ENCODE results near the gene ZNF384.

ZNF384 gene

GRCh38 chr12:6646276-6647082 lies 42.7 kb downstream of the ZNF384 start:
- no peaks in the 10 kb centered on the region for H4K20me1 ChIP-seq (ENCODE audit: low read depth, low read length)
- H3K9me3 ChIP-seq (ENCODE audit: insufficient read depth, low read length) = no peaks in the 10 kb centered on the region
- H3K36me3 ChIP-seq (ENCODE audit: low read length) = no peaks in the 10 kb centered on the region
- no peak for TF ChIP-seq EZH2phosphoT487 (conservative IDR thresholded peaks at IDR 0.05; ENCODE audit: low read length)
- TF ChIP-seq CTCF (IDR thresholded peaks at IDR 0.05; ENCODE audit: insufficient read depth, low read length, poor library complexity, severe bottlenecking) = no peak
- no peak overlapping the region for H3K27ac ChIP-seq (ENCODE audit: low read depth, low read length)
- H3K27me3 ChIP-seq (ENCODE audit: low read length) = no peaks in the 10 kb centered on the region
- no peaks in the 10 kb centered on the region for H3K9me2 ChIP-seq (replicated peaks; ENCODE audit: insufficient read depth, low read length)
- H3K79me2 ChIP-seq (ENCODE audit: insufficient read depth, low read length) = no peaks in the 10 kb centered on the region
- H3K4me2 ChIP-seq (ENCODE audit: low read depth, low read length, poor library complexity, severe bottlenecking) = no peak overlapping the region
- H3K9ac ChIP-seq (ENCODE audit: low read length) = no peak overlapping the region
- no peak overlapping the region for H2AFZ ChIP-seq (ENCODE audit: low read depth, low read length, severe bottlenecking)
- peaks cover 3% of the 10 kb centered on the region; the same call in 1 of the 2 replicates for H3F3A ChIP-seq (ENCODE audit: insufficient read depth)
- H3K4me3 ChIP-seq (ENCODE audit: insufficient read depth, low read length, poor library complexity, severe bottlenecking) = no peak overlapping the region

- H3K27me3 ChIP-seq (ENCODE audit: low read length) = no peaks in the 10 kb centered on the region
- H3K4me2 ChIP-seq (ENCODE audit: low read depth, low read length, poor library complexity, severe bottlenecking) = no peak overlapping the region
- H3K9me3 ChIP-seq (ENCODE audit: insufficient read depth, low read length) = no peaks in the 10 kb centered on the region
- H3K27ac ChIP-seq (ENCODE audit: low read depth, low read length) = no peak overlapping the region
- no peaks in the 10 kb centered on the region for H3K36me3 ChIP-seq (ENCODE audit: low read length)
- H3K9ac ChIP-seq (ENCODE audit: low read length) = 0 out of 2 replicates have a peak overlapping the region, but pooled peaks have one; percentile 36
- no peaks in the 10 kb centered on the region for H3K9me2 ChIP-seq (replicated peaks; ENCODE audit: insufficient read depth, low read length)
- TF ChIP-seq CTCF (IDR thresholded peaks at IDR 0.05; ENCODE audit: insufficient read depth, low read length, poor library complexity, severe bottlenecking) (peak; percentile 27), EZH2phosphoT487 (conservative IDR thresholded peaks at IDR 0.05; ENCODE audit: low read length) (no peak)
- H3K79me2 ChIP-seq (ENCODE audit: insufficient read depth, low read length) = no peaks in the 10 kb centered on the region
- H2AFZ ChIP-seq (ENCODE audit: low read depth, low read length, severe bottlenecking) = peak overlapping the region; percentile 80
- no peaks in the 10 kb centered on the region for H4K20me1 ChIP-seq (ENCODE audit: low read depth, low read length)
- no peak overlapping the region for H3K4me3 ChIP-seq (ENCODE audit: insufficient read depth, low read length, poor library complexity, severe bottlenecking)
- H3F3A ChIP-seq (ENCODE audit: insufficient read depth) = peaks cover 3% of the 10 kb centered on the region; the same call in 1 of the 2 replicates
These were observed 44.3 kb downstream of the ZNF384 start for GRCh38 chr12:6644903-6645302.

- H3K27me3 ChIP-seq (ENCODE audit: low read length) = no peaks in the 10 kb centered on the region
- no peaks in the 10 kb centered on the region for H3K9me2 ChIP-seq (replicated peaks; ENCODE audit: insufficient read depth, low read length)
- peak overlapping the region; percentile 31 for H3K4me2 ChIP-seq (ENCODE audit: low read depth, low read length, poor library complexity, severe bottlenecking)
- no peak overlapping the region for H3K27ac ChIP-seq (ENCODE audit: low read depth, low read length)
- H2AFZ ChIP-seq (ENCODE audit: low read depth, low read length, severe bottlenecking) = peak overlapping the region; percentile 80
- H3F3A ChIP-seq (ENCODE audit: insufficient read depth) = peaks cover 3% of the 10 kb centered on the region; the same call in 1 of the 2 replicates
- H3K9me3 ChIP-seq (ENCODE audit: insufficient read depth, low read length) = no peaks in the 10 kb centered on the region
- peak overlapping the region; percentile 36 for H3K9ac ChIP-seq (ENCODE audit: low read length)
- no peaks in the 10 kb centered on the region for H4K20me1 ChIP-seq (ENCODE audit: low read depth, low read length)
- H3K79me2 ChIP-seq (ENCODE audit: insufficient read depth, low read length) = no peaks in the 10 kb centered on the region
- no peak overlapping the region for H3K4me3 ChIP-seq (ENCODE audit: insufficient read depth, low read length, poor library complexity, severe bottlenecking)
- H3K36me3 ChIP-seq (ENCODE audit: low read length) = no peaks in the 10 kb centered on the region
- TF ChIP-seq EZH2phosphoT487 (conservative IDR thresholded peaks at IDR 0.05; ENCODE audit: low read length) (no peak), CTCF (IDR thresholded peaks at IDR 0.05; ENCODE audit: insufficient read depth, low read length, poor library complexity, severe bottlenecking) (no peak)
These were observed 44.9 kb downstream of the ZNF384 start for GRCh38 chr12:6644257-6644596.

Data from SU-DHL-6 (cell line).